ENCODE measurements around the gene DLX2.

- TF ChIP-seq CTCF (IDR thresholded peaks at IDR 0.05) (no peak), POLR2A (IDR thresholded peaks at IDR 0.05) (no peak), EP300 (IDR thresholded peaks at IDR 0.05) (no peak)
Observed at GRCh38 chr2:172099472-172100079, 3.1 kb downstream of the DLX2 start.

Data from upper lobe of left lung (tissue), 4 donors.